H9 (cell line): ENCODE data around the gene HDGFL3. TPM values are rescaled to one million over a fixed set of nuclear protein-coding genes. Genes with fewer than 3 reads are reported as not detected.

Source experiments
- DNase-seq: peaks from one replicate; pipeline ENCODE4 v3.0.0-alpha.2; 2017
- H2AFZ ChIP-seq: one replicate; pipeline ENCODE4 v1.6.1; 2013; ENCODE audit warnings: mild to moderate bottlenecking, low read length, control low read depth, moderate library complexity
- H2AK5ac ChIP-seq: 2 replicates; pipeline ENCODE4 v1.6.1; 2013; ENCODE audit warnings: low read length, control low read depth, mixed read lengths; ENCODE audit not compliant: insufficient read length
- H2BK120ac ChIP-seq: one replicate; pipeline ENCODE4 v1.6.1; 2013; ENCODE audit warnings: low read depth, mild to moderate bottlenecking, low read length, control low read depth, inconsistent platforms; ENCODE audit not compliant: poor library complexity, severe bottlenecking
- H2BK12ac ChIP-seq: 2 replicates; pipeline ENCODE4 v1.6.1; 2013; ENCODE audit warnings: low read length, control low read depth, mixed read lengths, low read depth; ENCODE audit not compliant: insufficient read length
- H2BK15ac ChIP-seq: 2 replicates; pipeline ENCODE4 v1.6.1; 2013; ENCODE audit warnings: low read depth, low read length, control low read depth
- H2BK20ac ChIP-seq: one replicate; pipeline ENCODE4 v1.6.1; 2013; ENCODE audit warnings: low read depth, mild to moderate bottlenecking, low read length, control low read depth, inconsistent platforms; ENCODE audit not compliant: poor library complexity, severe bottlenecking
- H2BK5ac ChIP-seq: 2 replicates; pipeline ENCODE4 v1.6.1; 2013; ENCODE audit warnings: low read length, control low read depth, mixed read lengths; ENCODE audit not compliant: insufficient read length
- H3K14ac ChIP-seq: 2 replicates; pipeline ENCODE4 v1.6.1; 2013; ENCODE audit warnings: low read length, control low read depth; ENCODE audit not compliant: insufficient read depth
- H3K18ac ChIP-seq: 2 replicates; pipeline ENCODE4 v1.6.1; 2013; ENCODE audit warnings: low read depth, mild to moderate bottlenecking, mixed read lengths, low read length, control low read depth; ENCODE audit not compliant: insufficient read length
- H3K23ac ChIP-seq: 2 replicates; pipeline ENCODE4 v1.6.1; 2013; ENCODE audit warnings: low read length, control low read depth, mixed read lengths, low read depth; ENCODE audit not compliant: insufficient read length
- H3K23me2 ChIP-seq: 2 replicates; pipeline ENCODE4 v1.6.1; 2013; ENCODE audit warnings: low read depth, mild to moderate bottlenecking, mixed read lengths, low read length, control low read depth; ENCODE audit not compliant: insufficient read length, poor library complexity, severe bottlenecking
- H3K27ac ChIP-seq: 2 replicates; pipeline ENCODE4 v1.5.1; 2013; ENCODE audit warnings: low read length, control low read depth, mixed read lengths, low read depth; ENCODE audit not compliant: insufficient read length
- H3K27me3 ChIP-seq: 2 replicates; pipeline ENCODE4 v1.6.1; 2013; ENCODE audit warnings: low read length, control low read depth, inconsistent platforms; ENCODE audit not compliant: insufficient read depth
- H3K4ac ChIP-seq: 2 replicates; pipeline ENCODE4 v1.6.1; 2013; ENCODE audit warnings: low read depth, mild to moderate bottlenecking, control low read depth, inconsistent platforms, low read length, moderate library complexity
- H3K4me1 ChIP-seq: 2 replicates; pipeline ENCODE4 v1.6.1; 2013; ENCODE audit warnings: low read length, control low read depth, inconsistent platforms; ENCODE audit not compliant: insufficient read depth
- H3K4me2 ChIP-seq: 2 replicates; pipeline ENCODE4 v1.6.1; 2013; ENCODE audit warnings: low read length, control low read depth, mixed read lengths; ENCODE audit not compliant: insufficient read length, insufficient read depth
- H3K56ac ChIP-seq: 2 replicates; pipeline ENCODE4 v1.6.1; 2013; ENCODE audit warnings: low read depth, mild to moderate bottlenecking, mixed read lengths, low read length, control low read depth; ENCODE audit not compliant: insufficient read length
- H3K79me1 ChIP-seq: 2 replicates; pipeline ENCODE4 v1.6.1; 2013; ENCODE audit warnings: low read depth, mild to moderate bottlenecking, moderate library complexity, low read length, control low read depth, inconsistent platforms; ENCODE audit not compliant: insufficient read depth, poor library complexity, severe bottlenecking
- H3K79me2 ChIP-seq: 2 replicates; pipeline ENCODE4 v1.6.1; 2013; ENCODE audit warnings: low read length, control low read depth, inconsistent platforms; ENCODE audit not compliant: insufficient read depth
- H3K9ac ChIP-seq: 2 replicates; pipeline ENCODE4 v1.6.1; 2013; ENCODE audit warnings: low read length, control low read depth, mixed read lengths; ENCODE audit not compliant: insufficient read length; ENCODE audit errors: extremely low read depth
- H3K9me3 ChIP-seq: one replicate; pipeline ENCODE4 v1.6.1; 2013; ENCODE audit warnings: low read depth, low read length, inconsistent platforms; ENCODE audit not compliant: control insufficient read depth
- H3T11ph ChIP-seq: one replicate; pipeline ENCODE4 v1.6.1; 2013; ENCODE audit warnings: mild to moderate bottlenecking, low read length, control low read depth, inconsistent platforms
- H4K20me1 ChIP-seq: one replicate; pipeline ENCODE4 v1.6.1; 2013; ENCODE audit not compliant: control insufficient read depth, insufficient read length, insufficient read depth
- H4K5ac ChIP-seq: 2 replicates; pipeline ENCODE4 v1.6.1; 2013; ENCODE audit warnings: low read depth, mild to moderate bottlenecking, mixed read lengths, low read length, control low read depth; ENCODE audit not compliant: insufficient read length
- H4K8ac ChIP-seq: replicated peaks from 2 replicates; pipeline ENCODE4 v1.6.1; 2013; ENCODE audit warnings: low read length, control low read depth, mixed read lengths, low read depth; ENCODE audit not compliant: insufficient read length
- H4K91ac ChIP-seq: 2 replicates; pipeline ENCODE4 v1.6.1; 2013; ENCODE audit warnings: low read depth, mild to moderate bottlenecking, moderate library complexity, mixed read lengths, low read length, control low read depth; ENCODE audit not compliant: insufficient read length
- H3K27ac Mint-ChIP-seq, 3 experiments: 2 replicates in 2 of 3; 3 replicates in 1 of 3; pipeline ENCODE4 v1.8.0; 2020 to 2021; ENCODE audit warnings: mixed read lengths in 3 of 3, mild to moderate bottlenecking in 1 of 3, moderate library complexity in 1 of 3
- H3K27me3 Mint-ChIP-seq: 2 replicates; pipeline ENCODE4 v1.8.0; 2021; ENCODE audit warnings: low read depth, mild to moderate bottlenecking, moderate library complexity, mixed read lengths
- H3K36me3 Mint-ChIP-seq, 3 experiments: 2 replicates in 2 of 3; 3 replicates in 1 of 3; pipeline ENCODE4 v1.8.0; 2020 to 2021; ENCODE audit warnings: low read depth in 3 of 3, mixed read lengths in 3 of 3; ENCODE audit not compliant: insufficient read depth in 1 of 3
- H3K4me1 Mint-ChIP-seq, 2 experiments: 2 replicates each; pipeline ENCODE4 v1.8.0; 2020; ENCODE audit warnings: mixed read lengths in 2 of 2
- H3K4me3 Mint-ChIP-seq, 2 experiments: 2 replicates in 1 of 2; 3 replicates in 1 of 2; pipeline ENCODE4 v1.8.0; 2020 to 2021; ENCODE audit warnings: mild to moderate bottlenecking in 2 of 2, mixed read lengths in 2 of 2, moderate library complexity in 1 of 2
- H3K9me3 Mint-ChIP-seq, 2 experiments: 2 replicates in 1 of 2; 3 replicates in 1 of 2; pipeline ENCODE4 v1.8.0; 2020; ENCODE audit warnings: mild to moderate bottlenecking in 2 of 2, mixed read lengths in 2 of 2, moderate library complexity in 1 of 2
- CTCF ChIP-seq: fragments of 200-600 bp; sonication (generic); conservative IDR thresholded peaks from 3 replicates; pipeline ENCODE4 v1.8.0; 2021; ENCODE audit warnings: antibody characterized with exemption, mild to moderate bottlenecking
- WGBS: extraction: QIAGEN DNeasy Blood & Tissue Kit; methylation state at CpG from one replicate; pipeline ENCODE4 v1.1.7; 2013; ENCODE audit warnings: missing lambda C conversion rate, low lambda C conversion rate, mixed read lengths; ENCODE audit not compliant: insufficient read length; ENCODE audit errors: extremely low coverage; 5-methylcytosine and 5-hydroxymethylcytosine counted together
- total RNA-seq: library from RNA; stranded (reverse); gene quantifications from 2 replicates; pipeline ENCODE4 v1.2.1, GENCODE V29; 2021

Gene HDGFL3
- total RNA-seq, 1 experiment from 2014 or later: 120 TPM

GRCh38 chr15:83230242-83230641, 22.6 kb upstream of the HDGFL3 start:
- Histone ChIP-seq H2BK12ac (no peak overlapping the region), H2BK20ac (no peak overlapping the region), H4K5ac (no peak overlapping the region), H3K4me2 (no peak overlapping the region), H2BK120ac (no peak overlapping the region), H3K9ac (no peak overlapping the region), H3K4me1 (no peaks in the 10 kb centered on the region), H2AK5ac (no peak overlapping the region), H4K20me1 (no peaks in the 10 kb centered on the region), H4K8ac (no peak overlapping the region), H3K56ac (no peak overlapping the region), H3K27ac (no peak overlapping the region), H3K14ac (no peak overlapping the region), H3K23me2 (no peaks in the 10 kb centered on the region), H3K79me2 (no peaks in the 10 kb centered on the region), H3K9me3 (no peaks in the 10 kb centered on the region), H2BK5ac (no peak overlapping the region), H3K18ac (no peak overlapping the region), H2BK15ac (no peak overlapping the region), H2AFZ (no peak overlapping the region), H3K79me1 (no peaks in the 10 kb centered on the region), H3K27me3 (no peaks in the 10 kb centered on the region), H4K91ac (no peak overlapping the region), H3K23ac (no peak overlapping the region), H3T11ph (no peak overlapping the region), H3K4ac (no peak overlapping the region)
- no peak for DNase-seq
- Mint-ChIP-seq H3K4me3 (no peak overlapping the region), H3K27ac (no peak overlapping the region), H3K9me3 (peaks cover 9 to 14% of the 10 kb centered on the region in 2 experiments), H3K27me3 (no peaks in the 10 kb centered on the region; the same call in 1 of the 2 replicates), H3K36me3 (no peaks in the 10 kb centered on the region), H3K4me1 (no peaks in the 10 kb centered on the region)
- TF ChIP-seq CTCF: no peak
- WGBS: no CpG with 5 or more reads among the region's 21 CpGs
